ENCODE results near the gene ACE2. TPM values are rescaled to one million over a fixed set of nuclear protein-coding genes. Genes with fewer than 3 reads are reported as not detected.

The ACE2 gene
- polyA plus RNA-seq, 1 donor from 2014 or later: 0.64 TPM

DNA sequence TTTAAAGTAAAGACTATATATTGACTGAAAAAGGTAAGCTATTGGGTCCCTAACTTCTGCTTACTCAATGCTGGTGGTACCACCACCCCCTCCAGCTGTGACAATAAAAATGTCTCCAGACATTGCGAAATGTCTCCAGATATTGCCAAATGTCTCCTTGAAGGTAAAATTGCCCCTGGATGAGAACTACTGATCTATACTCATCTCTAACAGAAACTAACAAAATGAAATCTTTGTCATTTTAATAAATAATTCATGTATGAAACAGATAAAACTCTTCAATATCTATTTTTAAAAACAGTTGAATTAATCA is 43.8 kb upstream of the ACE2 start:
- Histone ChIP-seq H3K4me2 (ENCODE audit: low read length) (no peak overlapping the region), H3K79me2 (replicated peaks; ENCODE audit: insufficient read depth, low read length) (no peaks in the 10 kb centered on the region), H4K20me1 (ENCODE audit: insufficient read depth) (no peaks in the 10 kb centered on the region), H3F3A (ENCODE audit: insufficient read depth, low read length, poor library complexity, severe bottlenecking) (no peaks in the 10 kb centered on the region), H3K27ac (ENCODE audit: low read length) (no peak overlapping the region), H2AFZ (ENCODE audit: low read depth, low read length) (no peak overlapping the region), H3K36me3 (ENCODE audit: insufficient read depth, low read length) (no peaks in the 10 kb centered on the region), H3K9me3 (ENCODE audit: low read length) (no peaks in the 10 kb centered on the region), H3K27me3 (ENCODE audit: insufficient read depth, low read depth, low read length) (no peaks in the 10 kb centered on the region), H3K9ac (ENCODE audit: low read length) (no peak overlapping the region), H3K9me2 (ENCODE audit: insufficient read depth, low read length) (no peaks in the 10 kb centered on the region), H3K4me3 (ENCODE audit: low read length) (no peak overlapping the region)
- TF ChIP-seq EP300 (conservative IDR thresholded peaks at IDR 0.05; ENCODE audit: poor library complexity, severe bottlenecking) (no peak), EZH2 (IDR thresholded peaks at IDR 0.05; ENCODE audit: borderline replicate concordance, insufficient read depth, low read length, poor library complexity, severe bottlenecking) (no peak), MXI1 (conservative IDR thresholded peaks at IDR 0.05; ENCODE audit: poor library complexity, severe bottlenecking) (no peak)

DNA sequence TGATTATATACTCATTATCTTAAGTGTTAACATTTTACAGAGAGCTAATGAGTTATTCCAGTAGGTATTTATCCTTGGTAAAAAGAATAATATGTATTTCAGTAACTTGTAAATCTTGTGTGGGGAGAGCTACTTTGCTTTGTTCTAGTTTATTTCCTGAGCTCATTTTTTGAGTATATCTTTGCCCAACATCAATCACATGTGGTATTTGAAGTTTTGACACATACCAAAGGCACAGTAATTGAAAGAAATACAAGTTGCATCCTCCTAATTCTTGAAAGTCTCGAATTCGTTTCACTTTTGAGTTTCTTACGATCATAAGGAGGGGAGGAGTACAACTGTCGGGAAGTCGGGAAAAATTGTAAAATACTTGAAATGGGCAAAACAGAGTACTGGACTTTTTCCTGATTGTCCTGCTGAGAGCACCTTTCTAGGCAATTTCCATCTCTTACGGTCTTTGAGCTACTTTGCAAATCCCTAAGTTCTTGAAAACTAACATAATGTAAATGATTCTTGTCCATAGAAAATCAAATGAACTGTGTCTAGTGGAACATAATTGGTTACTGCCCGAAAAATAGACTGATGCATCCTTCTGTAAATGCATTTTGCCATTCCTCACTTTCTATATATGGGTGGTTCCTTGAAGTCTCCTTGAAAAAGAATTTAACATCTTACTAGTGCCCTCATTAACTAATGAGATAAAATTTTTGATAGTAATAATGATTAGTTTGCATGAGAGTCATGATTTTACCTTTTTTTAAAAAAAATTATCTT is 43.2 kb upstream of the ACE2 start:
- Histone ChIP-seq H3K27me3 (ENCODE audit: insufficient read depth, low read depth, low read length) (no peaks in the 10 kb centered on the region), H3K9me2 (ENCODE audit: insufficient read depth, low read length) (no peaks in the 10 kb centered on the region), H3K4me3 (ENCODE audit: low read length) (no peak overlapping the region), H3K9me3 (ENCODE audit: low read length) (no peaks in the 10 kb centered on the region), H4K20me1 (ENCODE audit: insufficient read depth) (no peaks in the 10 kb centered on the region), H3K4me2 (ENCODE audit: low read length) (no peak overlapping the region), H3F3A (ENCODE audit: insufficient read depth, low read length, poor library complexity, severe bottlenecking) (no peaks in the 10 kb centered on the region), H2AFZ (ENCODE audit: low read depth, low read length) (no peak overlapping the region), H3K79me2 (replicated peaks; ENCODE audit: insufficient read depth, low read length) (no peaks in the 10 kb centered on the region), H3K27ac (ENCODE audit: low read length) (no peak overlapping the region), H3K9ac (ENCODE audit: low read length) (no peak overlapping the region), H3K36me3 (ENCODE audit: insufficient read depth, low read length) (no peaks in the 10 kb centered on the region)
- TF ChIP-seq POLR2AphosphoS5 (IDR thresholded peaks at IDR 0.05) (no peak), EZH2 (IDR thresholded peaks at IDR 0.05; ENCODE audit: borderline replicate concordance, insufficient read depth, low read length, poor library complexity, severe bottlenecking) (no peak), RAD21 (conservative IDR thresholded peaks at IDR 0.05) (no peak), REST (IDR thresholded peaks at IDR 0.05; ENCODE audit: borderline replicate concordance) (no peak), EP300 (conservative IDR thresholded peaks at IDR 0.05; ENCODE audit: poor library complexity, severe bottlenecking) (no peak), SMC3 (conservative IDR thresholded peaks at IDR 0.05; ENCODE audit: poor library complexity) (no peak), MXI1 (conservative IDR thresholded peaks at IDR 0.05; ENCODE audit: poor library complexity, severe bottlenecking) (no peak), TAF1 (IDR thresholded peaks at IDR 0.05; ENCODE audit: low read depth) (no peak)
- TF ChIP-seq, protein P1, sequence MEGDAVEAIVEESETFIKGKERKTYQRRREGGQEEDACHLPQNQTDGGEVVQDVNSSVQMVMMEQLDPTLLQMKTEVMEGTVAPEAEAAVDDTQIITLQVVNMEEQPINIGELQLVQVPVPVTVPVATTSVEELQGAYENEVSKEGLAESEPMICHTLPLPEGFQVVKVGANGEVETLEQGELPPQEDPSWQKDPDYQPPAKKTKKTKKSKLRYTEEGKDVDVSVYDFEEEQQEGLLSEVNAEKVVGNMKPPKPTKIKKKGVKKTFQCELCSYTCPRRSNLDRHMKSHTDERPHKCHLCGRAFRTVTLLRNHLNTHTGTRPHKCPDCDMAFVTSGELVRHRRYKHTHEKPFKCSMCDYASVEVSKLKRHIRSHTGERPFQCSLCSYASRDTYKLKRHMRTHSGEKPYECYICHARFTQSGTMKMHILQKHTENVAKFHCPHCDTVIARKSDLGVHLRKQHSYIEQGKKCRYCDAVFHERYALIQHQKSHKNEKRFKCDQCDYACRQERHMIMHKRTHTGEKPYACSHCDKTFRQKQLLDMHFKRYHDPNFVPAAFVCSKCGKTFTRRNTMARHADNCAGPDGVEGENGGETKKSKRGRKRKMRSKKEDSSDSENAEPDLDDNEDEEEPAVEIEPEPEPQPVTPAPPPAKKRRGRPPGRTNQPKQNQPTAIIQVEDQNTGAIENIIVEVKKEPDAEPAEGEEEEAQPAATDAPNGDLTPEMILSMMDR (IDR thresholded peaks at IDR 0.05; ENCODE audit: poor library complexity, severe bottlenecking): no peak

Measured in neural cell (in vitro differentiated cells).